HepG2 (cell line): ENCODE measurements around the gene RASL12. TPM values are rescaled to one million over a fixed set of nuclear protein-coding genes. Genes with fewer than 3 reads are reported as not detected.

Source experiments
- ATF1 ChIP-seq: IDR thresholded peaks from 2 replicates; pipeline ENCODE4 v1.6.1; 2016; ENCODE audit warnings: mild to moderate bottlenecking, control low read depth
- E2F1 ChIP-seq: sonication (generic); formaldehyde crosslinking; IDR thresholded peaks from 2 replicates; pipeline ENCODE4 v1.5.0; 2020; ENCODE audit warnings: missing genetic modification reagents
- KDM2A ChIP-seq: sonication (generic); formaldehyde crosslinking; IDR thresholded peaks from 2 replicates; pipeline ENCODE4 v1.4.0; 2020; ENCODE audit warnings: low read depth, missing genetic modification reagents, borderline replicate concordance
- MAFF ChIP-seq: IDR thresholded peaks from 2 replicates; pipeline ENCODE4 v1.6.1; 2011; ENCODE audit warnings: low read depth, low read length, improper control_type of control experiment
- MYNN ChIP-seq: sonication (generic); formaldehyde crosslinking; IDR thresholded peaks from 2 replicates; pipeline ENCODE4 v1.4.0; 2020; ENCODE audit warnings: mild to moderate bottlenecking, low read depth, missing genetic modification reagents
- PAXIP1 ChIP-seq: sonication (generic); formaldehyde crosslinking; conservative IDR thresholded peaks from 2 replicates; pipeline ENCODE4 v1.4.0; 2020; ENCODE audit warnings: mild to moderate bottlenecking, missing genetic modification reagents, moderate library complexity
- SALL1 ChIP-seq: sonication (generic); formaldehyde crosslinking; IDR thresholded peaks from 2 replicates; pipeline ENCODE4 v1.8.0; 2022; ENCODE audit warnings: mild to moderate bottlenecking, missing genetic modification reagents
- ZKSCAN5 ChIP-seq: sonication (generic); formaldehyde crosslinking; IDR thresholded peaks from 2 replicates; pipeline ENCODE4 v1.5.1; 2020; ENCODE audit warnings: mild to moderate bottlenecking, missing genetic modification reagents
- ZNF530 ChIP-seq: sonication (generic); formaldehyde crosslinking; IDR thresholded peaks from 2 replicates; pipeline ENCODE4 v1.5.0; 2020; ENCODE audit warnings: low read depth, mild to moderate bottlenecking, missing genetic modification reagents
- ZNF605 ChIP-seq: sonication (generic); formaldehyde crosslinking; IDR thresholded peaks from 2 replicates; pipeline ENCODE4 v1.8.0; 2022; ENCODE audit warnings: mild to moderate bottlenecking, missing genetic modification reagents
- polyA plus RNA-seq, 8 experiments: library from polyadenylated mRNA; depleted of rRNA in 3 of 8; stranded (reverse) in 7 of 8; unstranded in 1 of 8; fragments of >200 nt; fragmentation: Illumina TruSeq in 4 of 8; extraction: Trizol in 4 of 8; gene quantifications; 2 replicates each; pipeline versions ENCODE4 v1.2.1 to v1.2.3, GENCODE V29; 2011 to 2016; ENCODE audit warnings: low read depth in 4 of 8, missing spikeins in 1 of 8, mixed read lengths in 1 of 8; ENCODE audit not compliant: insufficient read depth in 1 of 8
- total RNA-seq, 5 experiments: library from RNA; depleted of rRNA; stranded (reverse); fragments of >200 nt; fragmentation: Illumina TruSeq; extraction: Trizol; gene quantifications; 2 replicates each; pipeline ENCODE4 v1.2.3, GENCODE V29; 2016; ENCODE audit warnings: low read depth in 1 of 5
- TF ChIP-seq, protein P1 (sequence below): sonication (generic); formaldehyde crosslinking; IDR thresholded peaks from 2 replicates; pipeline ENCODE4 v1.4.0; 2020; ENCODE audit warnings: missing genetic modification reagents; ENCODE audit errors: not compliant biosample characterization
- TF ChIP-seq, protein P2 (sequence below): sonication (generic); formaldehyde crosslinking; IDR thresholded peaks from 2 replicates; pipeline ENCODE4 v1.8.0; 2022; ENCODE audit warnings: missing genetic modification reagents, mild to moderate bottlenecking, inconsistent platforms, borderline replicate concordance
- TF ChIP-seq, protein P3 (sequence below): sonication (generic); formaldehyde crosslinking; IDR thresholded peaks from 2 replicates; pipeline ENCODE4 v1.4.0; 2020; ENCODE audit warnings: missing genetic modification reagents
- TF ChIP-seq, protein P4 (sequence below): sonication (generic); formaldehyde crosslinking; IDR thresholded peaks from 2 replicates; pipeline ENCODE4 v1.5.1; 2020; ENCODE audit warnings: mild to moderate bottlenecking, moderate library complexity, missing genetic modification reagents

RASL12 gene
- total and polyA plus RNA-seq, 2 of the 13 experiments (the other 11 are each of a cell fraction or from before 2014, with no cell fraction given): 0.16 to 0.55 TPM

DNA sequence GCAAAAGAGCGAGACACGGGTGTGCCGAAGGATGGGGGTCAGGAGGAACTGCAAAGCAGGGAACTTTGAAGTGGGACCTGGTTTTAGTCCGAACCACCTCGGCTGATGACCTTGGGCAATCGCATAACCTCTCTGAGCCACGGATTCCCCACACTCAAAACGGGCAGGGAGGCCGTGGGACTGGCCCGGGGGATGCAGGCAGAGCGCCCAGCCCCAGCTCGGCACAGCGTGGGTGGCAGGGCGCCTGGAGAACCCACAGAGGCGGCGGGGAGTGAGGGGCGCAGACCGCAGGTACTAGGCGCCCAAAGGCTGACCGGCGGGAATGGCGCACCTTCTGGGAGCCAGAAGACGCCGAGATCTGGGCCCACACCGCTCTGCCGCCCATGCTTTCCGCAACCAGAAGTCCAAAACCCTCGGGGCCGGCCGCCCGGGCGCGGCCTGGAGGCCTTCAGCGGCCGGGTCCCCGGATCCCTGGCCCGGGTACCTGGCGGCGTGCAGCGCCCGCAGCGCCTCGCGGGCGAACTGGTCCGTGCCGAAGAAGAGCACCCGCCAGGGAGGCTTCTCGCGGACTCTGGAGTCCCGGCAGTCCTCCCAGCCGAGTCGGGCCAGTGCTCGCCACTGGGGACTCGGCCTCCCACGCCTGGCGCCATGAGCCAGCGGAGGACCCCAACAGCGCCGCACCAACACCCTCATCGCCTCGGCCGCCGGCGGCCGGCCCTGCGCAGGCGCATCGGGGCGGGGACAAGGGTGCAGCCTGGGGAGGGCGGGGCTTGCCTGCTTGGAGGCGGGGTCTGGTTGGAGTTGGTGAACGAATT lies 38.7 kb downstream of the RASL12 start, which contains the start of gene MTFMT (continued):
- TF ChIP-seq PAXIP1: 0 out of 2 replicates have a peak, but pooled peaks have one; percentile 29
- no peak for TF ChIP-seq ZNF605 (CRISPR knock-in tag)
- TF ChIP-seq, protein P1, sequence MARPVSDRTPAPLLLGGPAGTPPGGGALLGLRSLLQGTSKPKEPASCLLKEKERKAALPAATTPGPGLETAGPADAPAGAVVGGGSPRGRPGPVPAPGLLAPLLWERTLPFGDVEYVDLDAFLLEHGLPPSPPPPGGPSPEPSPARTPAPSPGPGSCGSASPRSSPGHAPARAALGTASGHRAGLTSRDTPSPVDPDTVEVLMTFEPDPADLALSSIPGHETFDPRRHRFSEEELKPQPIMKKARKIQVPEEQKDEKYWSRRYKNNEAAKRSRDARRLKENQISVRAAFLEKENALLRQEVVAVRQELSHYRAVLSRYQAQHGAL (CRISPR knock-in tag): no peak
- peak; percentile 65 for TF ChIP-seq KDM2A
- no peak for TF ChIP-seq ATF1 (CRISPR knock-in tag)
- no peak for TF ChIP-seq ZNF530
- TF ChIP-seq SALL1 (CRISPR knock-in tag): no peak; the same call in 1 of the 2 replicates
- TF ChIP-seq ZKSCAN5 (CRISPR knock-in tag): no peak
- no peak for TF ChIP-seq MAFF
- peak; percentile 43; the same call in 1 of the 2 replicates for TF ChIP-seq E2F1
- TF ChIP-seq, protein P2, sequence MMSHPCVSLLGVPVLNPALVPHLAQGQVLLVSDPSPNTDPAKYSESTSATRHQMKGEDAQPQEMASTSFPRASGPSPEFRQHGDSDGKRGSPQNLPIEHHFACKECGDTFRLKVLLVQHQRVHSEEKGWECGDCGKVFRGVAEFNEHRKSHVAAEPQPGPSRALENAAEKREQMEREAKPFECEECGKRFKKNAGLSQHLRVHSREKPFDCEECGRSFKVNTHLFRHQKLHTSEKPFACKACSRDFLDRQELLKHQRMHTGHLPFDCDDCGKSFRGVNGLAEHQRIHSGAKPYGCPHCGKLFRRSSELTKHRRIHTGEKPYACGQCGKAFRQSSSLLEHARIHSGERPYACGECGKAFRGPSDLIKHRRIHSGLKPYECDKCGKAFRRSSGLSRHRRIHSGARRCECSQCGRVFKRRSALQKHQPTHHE (CRISPR knock-in tag): no peak
- TF ChIP-seq MYNN: no peak
- TF ChIP-seq, protein P3, sequence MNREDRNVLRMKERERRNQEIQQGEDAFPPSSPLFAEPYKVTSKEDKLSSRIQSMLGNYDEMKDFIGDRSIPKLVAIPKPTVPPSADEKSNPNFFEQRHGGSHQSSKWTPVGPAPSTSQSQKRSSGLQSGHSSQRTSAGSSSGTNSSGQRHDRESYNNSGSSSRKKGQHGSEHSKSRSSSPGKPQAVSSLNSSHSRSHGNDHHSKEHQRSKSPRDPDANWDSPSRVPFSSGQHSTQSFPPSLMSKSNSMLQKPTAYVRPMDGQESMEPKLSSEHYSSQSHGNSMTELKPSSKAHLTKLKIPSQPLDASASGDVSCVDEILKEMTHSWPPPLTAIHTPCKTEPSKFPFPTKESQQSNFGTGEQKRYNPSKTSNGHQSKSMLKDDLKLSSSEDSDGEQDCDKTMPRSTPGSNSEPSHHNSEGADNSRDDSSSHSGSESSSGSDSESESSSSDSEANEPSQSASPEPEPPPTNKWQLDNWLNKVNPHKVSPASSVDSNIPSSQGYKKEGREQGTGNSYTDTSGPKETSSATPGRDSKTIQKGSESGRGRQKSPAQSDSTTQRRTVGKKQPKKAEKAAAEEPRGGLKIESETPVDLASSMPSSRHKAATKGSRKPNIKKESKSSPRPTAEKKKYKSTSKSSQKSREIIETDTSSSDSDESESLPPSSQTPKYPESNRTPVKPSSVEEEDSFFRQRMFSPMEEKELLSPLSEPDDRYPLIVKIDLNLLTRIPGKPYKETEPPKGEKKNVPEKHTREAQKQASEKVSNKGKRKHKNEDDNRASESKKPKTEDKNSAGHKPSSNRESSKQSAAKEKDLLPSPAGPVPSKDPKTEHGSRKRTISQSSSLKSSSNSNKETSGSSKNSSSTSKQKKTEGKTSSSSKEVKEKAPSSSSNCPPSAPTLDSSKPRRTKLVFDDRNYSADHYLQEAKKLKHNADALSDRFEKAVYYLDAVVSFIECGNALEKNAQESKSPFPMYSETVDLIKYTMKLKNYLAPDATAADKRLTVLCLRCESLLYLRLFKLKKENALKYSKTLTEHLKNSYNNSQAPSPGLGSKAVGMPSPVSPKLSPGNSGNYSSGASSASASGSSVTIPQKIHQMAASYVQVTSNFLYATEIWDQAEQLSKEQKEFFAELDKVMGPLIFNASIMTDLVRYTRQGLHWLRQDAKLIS: no peak
- TF ChIP-seq, protein P4, sequence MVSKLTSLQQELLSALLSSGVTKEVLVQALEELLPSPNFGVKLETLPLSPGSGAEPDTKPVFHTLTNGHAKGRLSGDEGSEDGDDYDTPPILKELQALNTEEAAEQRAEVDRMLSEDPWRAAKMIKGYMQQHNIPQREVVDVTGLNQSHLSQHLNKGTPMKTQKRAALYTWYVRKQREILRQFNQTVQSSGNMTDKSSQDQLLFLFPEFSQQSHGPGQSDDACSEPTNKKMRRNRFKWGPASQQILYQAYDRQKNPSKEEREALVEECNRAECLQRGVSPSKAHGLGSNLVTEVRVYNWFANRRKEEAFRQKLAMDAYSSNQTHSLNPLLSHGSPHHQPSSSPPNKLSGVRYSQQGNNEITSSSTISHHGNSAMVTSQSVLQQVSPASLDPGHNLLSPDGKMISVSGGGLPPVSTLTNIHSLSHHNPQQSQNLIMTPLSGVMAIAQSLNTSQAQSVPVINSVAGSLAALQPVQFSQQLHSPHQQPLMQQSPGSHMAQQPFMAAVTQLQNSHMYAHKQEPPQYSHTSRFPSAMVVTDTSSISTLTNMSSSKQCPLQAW (CRISPR knock-in tag): no peak
